ENCODE measurements around the gene SMC3. TPM values are rescaled to one million over a fixed set of nuclear protein-coding genes. Genes with fewer than 3 reads are reported as not detected.

SMC3 gene
- polyA plus RNA-seq, 1 of the 3 experiments (the other 2 are of a cell fraction), result 10.1 TPM

DNA sequence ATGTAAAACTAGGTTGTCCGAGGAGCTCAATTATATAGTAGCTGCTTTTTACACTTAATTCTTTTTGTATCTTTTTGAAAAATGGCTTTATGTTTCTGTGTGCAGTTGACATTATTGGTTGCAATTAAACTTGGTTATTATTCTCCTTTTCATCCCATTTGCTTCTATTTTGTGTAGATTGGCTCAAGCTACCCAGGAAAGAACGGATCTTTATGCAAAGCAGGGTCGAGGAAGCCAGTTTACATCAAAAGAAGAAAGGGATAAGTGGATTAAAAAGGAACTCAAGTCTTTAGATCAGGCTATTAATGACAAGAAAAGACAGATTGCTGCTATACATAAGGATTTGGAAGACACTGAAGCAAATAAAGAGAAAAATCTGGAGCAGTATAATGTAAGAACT is 16.5 kb downstream of the SMC3 start:
- Histone ChIP-seq H3K4me1 (ENCODE audit: control insufficient read depth in 1 of 2, insufficient read depth in 2 of 2, low read depth in 1 of 2, low read length in 1 of 2) (no peaks in the 10 kb centered on the region), H3K27me3 (ENCODE audit: insufficient read depth) (no peaks in the 10 kb centered on the region), H3K9me2 (no peaks in the 10 kb centered on the region), H3K36me3 (replicated peaks in 1 of 2; ENCODE audit: control insufficient read depth in 1 of 2, insufficient read depth in 2 of 2, low read length in 1 of 2) (peaks cover 71 to 85% of the 10 kb centered on the region in 2 experiments), H3K9ac (no peak overlapping the region), H3K4me2 (no peak overlapping the region), H3K27ac (ENCODE audit: low read depth in 2 of 2, low read length in 1 of 2) (no peak overlapping the region), H2AFZ (ENCODE audit: low read depth) (no peak overlapping the region), H4K20me1 (ENCODE audit: insufficient read depth) (no peaks in the 10 kb centered on the region), H3K9me3 (no peaks in the 10 kb centered on the region), H3K4me3 (ENCODE audit: low read depth in 2 of 2, low read length in 1 of 2) (no peak overlapping the region), H3F3A (replicated peaks; ENCODE audit: insufficient read depth) (peaks cover 5% of the 10 kb centered on the region), H3K79me2 (ENCODE audit: insufficient read depth) (peaks cover 7% of the 10 kb centered on the region; the same call in 1 of the 2 replicates)
- ChIA-PET CTCF (interaction anchor here (0.6 to 5.5 kb wide), 6 partner anchors 11 to 275 kb away, joined by 3 to 23 read pairs (median 4); no protein-coding TSS in a partner anchor), POLR2A (no interaction called here)
- 97% methylated on average over 3 of the region's 3 CpGs for WGBS (ENCODE audit: low lambda C conversion rate)
- TF ChIP-seq, protein P1, sequence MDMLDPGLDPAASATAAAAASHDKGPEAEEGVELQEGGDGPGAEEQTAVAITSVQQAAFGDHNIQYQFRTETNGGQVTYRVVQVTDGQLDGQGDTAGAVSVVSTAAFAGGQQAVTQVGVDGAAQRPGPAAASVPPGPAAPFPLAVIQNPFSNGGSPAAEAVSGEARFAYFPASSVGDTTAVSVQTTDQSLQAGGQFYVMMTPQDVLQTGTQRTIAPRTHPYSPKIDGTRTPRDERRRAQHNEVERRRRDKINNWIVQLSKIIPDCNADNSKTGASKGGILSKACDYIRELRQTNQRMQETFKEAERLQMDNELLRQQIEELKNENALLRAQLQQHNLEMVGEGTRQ (IDR thresholded peaks at IDR 0.05; ENCODE audit: borderline replicate concordance, low read depth, low read length), result no peak
- DNase-seq, result no peak

DNA sequence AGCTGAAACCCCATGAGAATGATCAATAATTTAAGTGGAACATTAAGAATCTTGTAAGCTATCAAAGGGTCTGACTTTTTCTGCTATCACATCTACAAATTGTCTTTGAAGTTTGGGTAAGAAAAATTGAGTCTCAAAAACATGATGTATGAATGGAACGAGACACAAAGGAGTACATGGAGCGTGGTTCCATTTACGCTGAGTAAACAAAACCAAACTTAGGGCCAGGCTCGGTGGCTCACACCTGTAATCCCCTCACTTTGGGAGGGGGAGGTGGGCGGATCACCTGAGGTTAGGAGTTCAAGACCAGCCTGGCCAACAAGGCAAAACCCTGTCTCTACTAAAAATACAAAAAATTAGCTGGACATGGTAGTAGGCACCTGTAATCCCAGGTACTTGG is 24.3 kb downstream of the SMC3 start:
- 92% methylated on average over 5 of the region's 5 CpGs for WGBS (ENCODE audit: low lambda C conversion rate)
- H3K4me2 ChIP-seq, result no peak overlapping the region
- no peaks in the 10 kb centered on the region for H4K20me1 ChIP-seq (ENCODE audit: insufficient read depth)
- H3F3A ChIP-seq (replicated peaks; ENCODE audit: insufficient read depth), result peaks cover 10% of the 10 kb centered on the region
- H3K79me2 ChIP-seq (ENCODE audit: insufficient read depth), result peaks cover 4% of the 10 kb centered on the region; the same call in 1 of the 2 replicates
- ChIA-PET POLR2A (no interaction called here), CTCF (no interaction called here)
- H3K9ac ChIP-seq, result no peak overlapping the region
- no peaks in the 10 kb centered on the region for H3K9me2 ChIP-seq
- no peaks in the 10 kb centered on the region for H3K4me1 ChIP-seq (ENCODE audit: control insufficient read depth in 1 of 2, insufficient read depth in 2 of 2, low read depth in 1 of 2, low read length in 1 of 2)
- H3K4me3 ChIP-seq (ENCODE audit: low read depth in 2 of 2, low read length in 1 of 2), result no peak overlapping the region
- peaks cover 52 to 88% of the 10 kb centered on the region in 2 experiments for H3K36me3 ChIP-seq (replicated peaks in 1 of 2; ENCODE audit: control insufficient read depth in 1 of 2, insufficient read depth in 2 of 2, low read length in 1 of 2)
- no peaks in the 10 kb centered on the region for H3K9me3 ChIP-seq
- no peak overlapping the region for H2AFZ ChIP-seq (ENCODE audit: low read depth)
- H3K27ac ChIP-seq (ENCODE audit: low read depth in 2 of 2, low read length in 1 of 2), result no peak overlapping the region
- TF ChIP-seq, protein P2, sequence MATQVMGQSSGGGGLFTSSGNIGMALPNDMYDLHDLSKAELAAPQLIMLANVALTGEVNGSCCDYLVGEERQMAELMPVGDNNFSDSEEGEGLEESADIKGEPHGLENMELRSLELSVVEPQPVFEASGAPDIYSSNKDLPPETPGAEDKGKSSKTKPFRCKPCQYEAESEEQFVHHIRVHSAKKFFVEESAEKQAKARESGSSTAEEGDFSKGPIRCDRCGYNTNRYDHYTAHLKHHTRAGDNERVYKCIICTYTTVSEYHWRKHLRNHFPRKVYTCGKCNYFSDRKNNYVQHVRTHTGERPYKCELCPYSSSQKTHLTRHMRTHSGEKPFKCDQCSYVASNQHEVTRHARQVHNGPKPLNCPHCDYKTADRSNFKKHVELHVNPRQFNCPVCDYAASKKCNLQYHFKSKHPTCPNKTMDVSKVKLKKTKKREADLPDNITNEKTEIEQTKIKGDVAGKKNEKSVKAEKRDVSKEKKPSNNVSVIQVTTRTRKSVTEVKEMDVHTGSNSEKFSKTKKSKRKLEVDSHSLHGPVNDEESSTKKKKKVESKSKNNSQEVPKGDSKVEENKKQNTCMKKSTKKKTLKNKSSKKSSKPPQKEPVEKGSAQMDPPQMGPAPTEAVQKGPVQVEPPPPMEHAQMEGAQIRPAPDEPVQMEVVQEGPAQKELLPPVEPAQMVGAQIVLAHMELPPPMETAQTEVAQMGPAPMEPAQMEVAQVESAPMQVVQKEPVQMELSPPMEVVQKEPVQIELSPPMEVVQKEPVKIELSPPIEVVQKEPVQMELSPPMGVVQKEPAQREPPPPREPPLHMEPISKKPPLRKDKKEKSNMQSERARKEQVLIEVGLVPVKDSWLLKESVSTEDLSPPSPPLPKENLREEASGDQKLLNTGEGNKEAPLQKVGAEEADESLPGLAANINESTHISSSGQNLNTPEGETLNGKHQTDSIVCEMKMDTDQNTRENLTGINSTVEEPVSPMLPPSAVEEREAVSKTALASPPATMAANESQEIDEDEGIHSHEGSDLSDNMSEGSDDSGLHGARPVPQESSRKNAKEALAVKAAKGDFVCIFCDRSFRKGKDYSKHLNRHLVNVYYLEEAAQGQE (IDR thresholded peaks at IDR 0.05; ENCODE audit: low read depth, low read length), result no peak
- no peak for TF ChIP-seq FOXM1 (IDR thresholded peaks at IDR 0.05; ENCODE audit: low read depth)
- TF ChIP-seq TEAD4 (IDR thresholded peaks at IDR 0.05; ENCODE audit: borderline replicate concordance, insufficient read depth), result no peak
- no peak for TF ChIP-seq JUND (IDR thresholded peaks at IDR 0.05)
- TF ChIP-seq, protein P3, sequence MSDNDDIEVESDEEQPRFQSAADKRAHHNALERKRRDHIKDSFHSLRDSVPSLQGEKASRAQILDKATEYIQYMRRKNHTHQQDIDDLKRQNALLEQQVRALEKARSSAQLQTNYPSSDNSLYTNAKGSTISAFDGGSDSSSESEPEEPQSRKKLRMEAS (IDR thresholded peaks at IDR 0.05; ENCODE audit: low read depth), result no peak
- TF ChIP-seq, protein P4, sequence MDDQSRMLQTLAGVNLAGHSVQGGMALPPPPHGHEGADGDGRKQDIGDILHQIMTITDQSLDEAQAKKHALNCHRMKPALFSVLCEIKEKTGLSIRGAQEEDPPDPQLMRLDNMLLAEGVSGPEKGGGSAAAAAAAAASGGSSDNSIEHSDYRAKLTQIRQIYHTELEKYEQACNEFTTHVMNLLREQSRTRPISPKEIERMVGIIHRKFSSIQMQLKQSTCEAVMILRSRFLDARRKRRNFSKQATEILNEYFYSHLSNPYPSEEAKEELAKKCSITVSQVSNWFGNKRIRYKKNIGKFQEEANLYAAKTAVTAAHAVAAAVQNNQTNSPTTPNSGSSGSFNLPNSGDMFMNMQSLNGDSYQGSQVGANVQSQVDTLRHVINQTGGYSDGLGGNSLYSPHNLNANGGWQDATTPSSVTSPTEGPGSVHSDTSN (IDR thresholded peaks at IDR 0.05), result no peak
- TF ChIP-seq NRF1 (IDR thresholded peaks at IDR 0.05; ENCODE audit: low read depth, low read length), result no peak
- TF ChIP-seq YY1 (IDR thresholded peaks at IDR 0.05; ENCODE audit: low read depth), result no peak
- H3K27me3 ChIP-seq (ENCODE audit: insufficient read depth), result no peaks in the 10 kb centered on the region
- DNase-seq, result no peak

Measured in SK-N-SH (cell line).